ENCODE measurements around the gene EXOC4. TPM values are rescaled to one million over a fixed set of nuclear protein-coding genes. Genes with fewer than 3 reads are reported as not detected.

Gene EXOC4
- total and polyA plus RNA-seq, 2 of the 8 experiments (the other 6 are each of a cell fraction or from before 2014, with no cell fraction given) = 27.0 to 67.3 TPM

GRCh38 chr7:133674079-133674763 is 421.3 kb downstream of the EXOC4 start:
- no peak for DNase-seq (ENCODE audit: low read depth in 1 of 2, low spot score in 2 of 2)
- WGBS, 2 experiments (ENCODE audit: extremely low coverage in 1 of 2, insufficient coverage in 1 of 2, insufficient read length in 1 of 2, insufficient replicate concordance in 2 of 2, low coverage in 1 of 2, low lambda C conversion rate in 2 of 2, missing lambda C conversion rate in 1 of 2) = 98% methylated on average over 2 of the region's 2 CpGs; no CpG with 5 or more reads in 1 of the 2 experiments
- H3K4me3 ChIP-seq (ENCODE audit: extremely low read depth in 1 of 4, insufficient read depth in 2 of 4, low read depth in 3 of 4, low read length in 4 of 4) = no peak overlapping the region
- no peak overlapping the region for H3K27ac ChIP-seq (ENCODE audit: low read depth, low read length)
- no peaks in the 10 kb centered on the region for H3K27me3 ChIP-seq (replicated peaks in 1 of 4; ENCODE audit: control insufficient read depth in 3 of 4, extremely low read depth in 1 of 4, insufficient read depth in 3 of 4, low read length in 3 of 4)
- POLR2A ChIA-PET (ENCODE audit: partially characterized antibody) = no interaction called here
- no peak overlapping the region for H2AK5ac ChIP-seq (ENCODE audit: low read depth, low read length)
- no peak overlapping the region for H3K18ac ChIP-seq (ENCODE audit: extremely low read depth, low read length)
- H4K8ac ChIP-seq (ENCODE audit: extremely low read depth, insufficient read depth, low read length) = no peak overlapping the region
- H3K9me3 ChIP-seq (ENCODE audit: insufficient read depth in 2 of 2, low read depth in 1 of 2, low read length in 1 of 2) = no peaks in the 10 kb centered on the region
- H4K5ac ChIP-seq (ENCODE audit: insufficient read length, low read depth, low read length) = no peak overlapping the region
- H3K79me2 ChIP-seq (ENCODE audit: control insufficient read depth in 1 of 2, insufficient read depth in 2 of 2, low read length in 2 of 2) = no peaks in the 10 kb centered on the region
- H2AFZ ChIP-seq (ENCODE audit: low read length) = no peak overlapping the region
- no peak overlapping the region for H3K9ac ChIP-seq (replicated peaks in 1 of 4; ENCODE audit: extremely low read depth in 1 of 4, low read depth in 3 of 4, low read length in 3 of 4)
- peaks cover 0 to 5% (median 1%) of the 10 kb centered on the region in 4 experiments; a peak in 3 of 7 replicates for H3K4me1 ChIP-seq (replicated peaks in 1 of 4; ENCODE audit: control insufficient read depth in 3 of 4, insufficient read depth in 4 of 4, low read length in 3 of 4)
- H4K20me1 ChIP-seq (replicated peaks in 1 of 2; ENCODE audit: control insufficient read depth in 1 of 2, insufficient read depth in 2 of 2, low read length in 2 of 2) = no peaks in the 10 kb centered on the region
- no peak for TF ChIP-seq ZNF274 (IDR thresholded peaks at IDR 0.05; ENCODE audit: borderline replicate concordance, extremely low read depth, low read length)
- TF ChIP-seq SIN3A (conservative IDR thresholded peaks at IDR 0.05 in 1 of 2, IDR thresholded peaks at IDR 0.05 in 1 of 2; ENCODE audit: low read depth in 1 of 2, low read length in 2 of 2) = no peak
- TF ChIP-seq JUN (IDR thresholded peaks at IDR 0.05; ENCODE audit: low read depth, low read length) = no peak
- no peak for TF ChIP-seq BCL11A (IDR thresholded peaks at IDR 0.05; ENCODE audit: low read depth in 2 of 2, low read length in 2 of 2)
- no peak for TF ChIP-seq POLR2AphosphoS5 (IDR thresholded peaks at IDR 0.05; ENCODE audit: low read depth, low read length)
- TF ChIP-seq NANOG (IDR thresholded peaks at IDR 0.05; ENCODE audit: insufficient read depth, low read depth, low read length, poor library complexity, severe bottlenecking) = no peak
- TF ChIP-seq SP1 (IDR thresholded peaks at IDR 0.05; ENCODE audit: low read depth, low read length) = no peak
- no peak for TF ChIP-seq TEAD4 (IDR thresholded peaks at IDR 0.05; ENCODE audit: low read depth, low read length)
- TF ChIP-seq GABPA (IDR thresholded peaks at IDR 0.05; ENCODE audit: borderline replicate concordance, insufficient read depth, low read length) = no peak
- FAIRE-seq = peak; percentile 28
- no peak overlapping the region for H2BK120ac ChIP-seq (replicated peaks; ENCODE audit: low read depth, low read length)
- H3K14ac ChIP-seq (ENCODE audit: insufficient read length) = no peak overlapping the region
- H3K56ac ChIP-seq (replicated peaks; ENCODE audit: insufficient read length, low read depth, low read length) = no peak overlapping the region
- CTCF ChIA-PET (ENCODE audit: partially characterized antibody) = interaction anchor here (0.6 kb wide), 2 partner anchors 108 to 173 kb away, joined by 3 to 4 read pairs; no protein-coding TSS in a partner anchor
- H3K4ac ChIP-seq (replicated peaks; ENCODE audit: insufficient read length, low read depth, low read length) = no peak overlapping the region
- H3K23me2 ChIP-seq (ENCODE audit: low read depth, low read length) = no peaks in the 10 kb centered on the region
- no peak overlapping the region for H2BK5ac ChIP-seq (ENCODE audit: low read depth, low read length)
- no peak overlapping the region for H2BK15ac ChIP-seq (ENCODE audit: low read length)
- no peaks in the 10 kb centered on the region for H3K36me3 ChIP-seq (ENCODE audit: control insufficient read depth in 2 of 4, insufficient read depth in 4 of 4, low read length in 3 of 4)
- H3K79me1 ChIP-seq (ENCODE audit: low read depth, low read length) = no peaks in the 10 kb centered on the region
- no peak overlapping the region for H2BK12ac ChIP-seq (ENCODE audit: low read depth, low read length)
- no peak overlapping the region for H3K4me2 ChIP-seq (ENCODE audit: insufficient read depth in 1 of 2, low read depth in 2 of 2, low read length in 2 of 2)
- H2BK20ac ChIP-seq (ENCODE audit: low read length) = no peak overlapping the region
- no peak overlapping the region for H3K23ac ChIP-seq (ENCODE audit: insufficient read length)
- no peak overlapping the region for H4K91ac ChIP-seq (replicated peaks; ENCODE audit: insufficient read length, low read length)
